Stimulated activated CD8-positive, alpha-beta memory T cell treated with anti-CD3 and anti-CD28 coated beads, Interleukin-4, amount 100 ng/mL, for 1 hour (primary cell): ENCODE data around the gene SLC39A8.
"Not testable (repeated sequence)": the region's sequence is repeated elsewhere in the genome, so short reads cannot be mapped to it uniquely, and the experiment has no call there.

Experiments
- DNase-seq, 2 donors: peaks; one replicate each; pipeline ENCODE4 v3.0.0-alpha.2; 2020; ENCODE audit warnings: low read depth in 2 of 2, low spot score in 1 of 2

The SLC39A8 gene

DNA sequence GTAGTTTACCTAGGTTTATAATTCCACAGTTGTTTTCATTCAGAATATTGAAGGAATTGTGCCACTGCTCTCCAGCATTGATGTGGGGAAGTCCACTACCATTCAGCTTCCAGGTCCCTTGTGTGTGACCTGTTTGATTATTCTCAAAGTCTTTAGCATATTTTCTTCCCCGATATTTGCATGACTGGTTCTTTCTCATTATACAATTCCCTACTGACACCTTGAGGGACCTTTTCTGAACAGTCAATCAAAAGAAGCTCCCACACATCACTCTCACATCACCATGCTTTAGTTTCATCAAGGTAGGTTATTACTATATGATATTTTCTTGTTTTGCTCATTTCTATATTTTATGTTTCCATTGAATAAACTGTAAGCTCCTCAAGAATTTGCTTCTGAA is 44.1 kb downstream of the SLC39A8 start:
- DNase-seq = no peak

DNA sequence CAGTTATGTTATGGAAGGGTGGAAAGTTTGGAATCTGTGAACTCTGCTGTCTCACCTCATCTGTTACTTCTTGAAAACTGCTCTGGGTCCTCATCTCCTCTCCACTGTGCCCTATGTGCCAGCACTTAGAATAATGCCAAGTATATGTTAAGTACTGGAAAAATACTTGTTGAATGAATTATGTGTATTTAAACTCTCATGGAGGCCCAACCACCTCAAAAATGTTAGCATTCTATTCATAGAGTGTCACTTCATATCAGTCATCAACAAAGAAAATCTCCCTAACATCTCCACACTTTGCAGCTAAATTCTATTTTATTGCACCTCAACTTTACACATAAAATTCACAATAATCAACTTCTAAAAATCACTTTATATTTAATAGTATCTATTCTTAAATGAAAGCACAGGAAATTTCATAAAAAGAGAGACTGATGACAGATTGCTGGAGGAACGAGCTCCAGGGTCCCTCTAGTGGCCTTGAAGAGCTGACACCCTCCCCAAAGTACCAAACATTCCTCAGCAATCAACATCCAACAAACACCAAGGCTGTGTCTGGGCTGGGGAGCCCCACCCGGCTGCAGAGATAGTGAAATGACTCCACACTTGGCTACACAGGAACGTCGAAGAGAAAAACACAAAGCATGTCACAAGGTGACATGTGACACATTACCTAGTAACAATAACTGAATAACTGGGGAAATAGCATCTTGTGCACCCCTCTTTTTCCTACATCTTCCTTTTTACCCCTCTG is 45.8 kb downstream of the SLC39A8 start:
- DNase-seq = no peak

DNA sequence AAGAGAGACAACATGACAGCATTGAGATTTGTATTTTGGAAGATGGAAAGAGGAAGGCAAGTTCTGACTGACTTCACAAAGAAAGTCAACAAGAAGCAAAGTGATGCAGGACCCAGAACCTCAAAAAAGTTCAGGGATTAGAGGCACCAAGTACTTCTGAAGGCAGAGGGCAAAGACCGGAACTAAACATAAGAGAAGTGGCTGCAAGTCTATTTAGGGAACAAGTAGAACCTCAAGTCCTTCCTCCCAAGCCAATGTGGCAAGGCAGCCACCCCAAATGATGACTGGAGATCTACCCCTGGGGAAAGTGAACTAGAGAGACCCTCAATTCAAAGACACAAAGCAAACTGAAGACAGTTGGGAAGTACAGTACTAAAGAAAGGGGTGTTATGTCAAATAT is 46.6 kb downstream of the SLC39A8 start:
- no peak for DNase-seq

DNA sequence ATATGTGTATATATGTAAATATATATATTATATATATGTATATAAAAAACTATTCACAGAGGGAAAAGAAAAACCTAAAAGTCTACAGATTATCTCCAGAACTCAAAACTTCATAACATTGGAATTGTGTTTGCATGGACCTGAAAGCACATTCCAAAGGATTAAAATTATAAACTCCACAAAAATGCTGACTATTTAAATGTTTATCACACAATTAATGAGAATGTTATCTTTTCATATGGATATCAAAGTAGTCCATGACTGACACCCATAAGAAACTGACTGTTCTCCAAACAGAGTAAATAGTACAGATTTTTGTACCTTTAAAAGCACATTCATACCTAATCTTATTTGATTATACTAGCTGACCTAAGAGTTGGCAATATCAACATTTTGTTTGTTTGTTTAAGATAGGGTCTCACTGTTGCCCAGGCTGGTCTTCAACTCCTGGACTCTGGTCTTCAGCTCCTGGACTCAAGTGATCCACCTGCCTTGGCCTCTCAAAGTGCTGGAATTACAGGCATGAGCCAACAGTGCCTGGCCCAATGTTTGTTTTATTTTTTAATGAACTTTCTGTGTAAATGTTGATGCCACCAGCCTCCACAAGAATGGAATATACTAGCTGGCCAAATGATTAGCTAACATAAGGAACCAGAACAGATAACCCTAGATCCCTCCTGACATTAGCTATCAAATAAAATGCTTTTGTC is 50.0 kb downstream of the SLC39A8 start:
- DNase-seq = no peak

DNA sequence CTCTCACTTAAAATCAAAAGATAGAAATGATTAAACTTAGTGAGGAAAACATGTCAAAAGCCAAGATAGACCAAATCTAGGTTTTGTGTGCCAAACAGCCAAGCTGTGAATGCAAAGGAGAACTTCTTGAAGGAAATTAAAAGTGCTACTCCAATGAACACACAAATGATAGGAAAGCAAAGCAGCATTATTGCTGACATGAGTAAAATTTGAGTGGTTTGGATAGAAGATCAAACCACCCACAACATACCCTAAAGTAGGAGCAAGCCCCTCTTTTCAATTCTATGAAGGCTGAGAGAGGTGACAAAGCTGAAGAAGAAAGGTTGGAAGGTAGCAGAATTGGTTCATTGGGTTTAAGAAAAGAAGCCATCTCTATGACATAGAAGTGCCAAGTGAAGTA is 56.8 kb downstream of the SLC39A8 start:
- no peak for DNase-seq

DNA sequence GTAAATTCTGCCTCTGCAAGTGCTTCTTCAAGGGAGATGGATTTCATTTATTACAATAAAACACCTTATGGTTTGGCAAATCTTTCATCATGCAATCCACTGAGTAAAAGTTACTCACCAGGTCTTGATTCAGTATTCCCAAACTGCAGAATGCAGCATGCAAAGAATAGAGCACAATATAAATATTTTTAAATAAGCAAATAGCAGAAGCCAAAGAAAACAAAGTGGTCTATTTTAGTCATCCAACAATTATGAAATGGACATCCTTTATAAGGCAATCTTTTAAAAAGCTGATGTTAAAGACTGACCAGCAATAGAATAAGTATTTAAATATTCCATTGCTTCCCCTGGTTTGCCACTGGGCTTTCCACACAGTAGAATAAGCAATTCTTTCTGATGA is 59.5 kb downstream of the SLC39A8 start:
- DNase-seq = no peak

DNA sequence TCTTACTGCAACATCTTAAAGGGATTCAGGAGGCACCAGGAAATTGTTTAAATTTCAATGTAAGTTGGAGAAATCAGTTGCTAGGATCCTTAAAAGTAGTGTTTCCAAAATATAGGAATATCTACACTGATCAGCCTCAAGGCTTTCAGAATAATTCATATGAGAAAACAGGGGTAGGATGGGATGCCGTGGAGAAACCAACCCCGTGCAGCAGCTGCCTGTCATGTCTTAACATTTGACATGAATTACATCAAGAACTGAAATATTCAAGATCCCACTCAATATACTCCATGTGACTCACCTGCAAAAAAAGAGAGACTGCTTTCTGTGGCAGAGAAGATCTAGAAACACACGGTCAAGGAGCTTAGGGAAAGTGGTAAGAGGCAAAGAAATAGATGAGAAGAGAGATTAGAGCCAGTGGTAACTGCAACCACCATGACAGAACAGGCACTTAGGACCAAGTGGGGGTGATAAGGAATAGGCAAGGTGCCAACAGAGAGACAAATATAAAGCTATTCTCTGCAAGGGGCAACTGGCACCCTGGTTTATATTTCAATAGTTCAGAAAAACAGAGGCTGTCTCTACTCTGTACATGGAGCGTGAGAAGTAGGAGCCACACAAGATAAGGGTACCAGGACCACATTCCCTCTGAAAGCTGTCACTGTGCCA is 64.0 kb downstream of the SLC39A8 start:
- DNase-seq = no peak

DNA sequence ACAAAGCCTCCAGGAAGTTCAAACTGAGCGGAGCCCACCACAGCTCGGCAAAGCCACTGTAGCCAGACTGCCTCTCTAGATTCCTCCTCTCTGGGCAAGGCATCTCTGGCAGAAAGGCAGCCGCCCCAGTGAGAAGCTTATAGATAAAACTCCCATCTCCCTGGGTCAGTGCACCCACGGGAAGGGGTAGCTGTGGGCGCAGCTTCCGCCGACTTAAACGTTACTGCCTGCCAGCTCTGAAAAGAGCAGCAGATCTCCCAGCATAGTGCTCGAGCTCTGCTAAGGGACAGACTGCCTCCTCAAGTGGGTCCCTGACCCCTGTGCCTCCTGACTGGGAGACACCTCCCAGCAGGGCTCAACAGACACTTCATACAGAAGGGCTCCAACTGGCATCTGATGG is 72.0 kb downstream of the SLC39A8 start:
- DNase-seq = not testable (repeated sequence)

DNA sequence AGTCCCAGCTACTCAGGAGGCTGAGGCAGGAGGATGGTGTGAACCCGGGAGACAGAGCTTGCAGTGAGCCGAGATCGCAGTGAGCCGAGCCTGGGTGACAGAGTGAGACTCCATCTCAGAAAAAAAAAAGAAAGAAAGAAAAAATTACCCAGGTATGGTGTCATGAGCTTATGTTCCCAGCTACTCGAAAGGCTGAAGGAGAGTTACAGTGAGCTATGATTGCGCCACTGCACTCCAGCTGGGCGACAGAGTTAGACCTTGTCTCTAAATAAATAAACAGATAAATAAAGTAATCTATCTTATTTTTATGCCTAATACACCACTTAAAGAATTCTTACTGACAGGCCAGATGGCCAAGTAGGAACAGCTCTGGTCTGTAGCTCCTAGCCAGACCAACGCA is 73.0 kb downstream of the SLC39A8 start:
- no peak for DNase-seq

DNA sequence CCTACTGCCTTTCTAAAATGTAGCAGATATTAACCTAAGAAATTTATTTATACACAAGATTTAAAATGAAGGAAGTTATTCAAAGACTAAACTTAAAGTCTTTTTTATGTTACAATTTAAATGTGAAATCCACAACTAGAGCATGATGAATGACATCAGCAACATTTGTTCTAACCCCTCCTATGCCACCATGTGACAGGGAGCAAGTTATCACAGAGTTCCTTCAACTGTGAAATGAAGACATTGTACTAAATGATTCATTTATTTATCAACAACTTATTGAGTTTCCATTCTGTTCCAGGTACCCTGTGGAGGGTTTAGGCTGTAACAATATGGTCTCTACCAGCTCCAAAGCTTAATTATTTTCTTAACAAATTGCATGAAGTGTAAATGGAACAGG is 76.9 kb downstream of the SLC39A8 start:
- no peak for DNase-seq

DNA sequence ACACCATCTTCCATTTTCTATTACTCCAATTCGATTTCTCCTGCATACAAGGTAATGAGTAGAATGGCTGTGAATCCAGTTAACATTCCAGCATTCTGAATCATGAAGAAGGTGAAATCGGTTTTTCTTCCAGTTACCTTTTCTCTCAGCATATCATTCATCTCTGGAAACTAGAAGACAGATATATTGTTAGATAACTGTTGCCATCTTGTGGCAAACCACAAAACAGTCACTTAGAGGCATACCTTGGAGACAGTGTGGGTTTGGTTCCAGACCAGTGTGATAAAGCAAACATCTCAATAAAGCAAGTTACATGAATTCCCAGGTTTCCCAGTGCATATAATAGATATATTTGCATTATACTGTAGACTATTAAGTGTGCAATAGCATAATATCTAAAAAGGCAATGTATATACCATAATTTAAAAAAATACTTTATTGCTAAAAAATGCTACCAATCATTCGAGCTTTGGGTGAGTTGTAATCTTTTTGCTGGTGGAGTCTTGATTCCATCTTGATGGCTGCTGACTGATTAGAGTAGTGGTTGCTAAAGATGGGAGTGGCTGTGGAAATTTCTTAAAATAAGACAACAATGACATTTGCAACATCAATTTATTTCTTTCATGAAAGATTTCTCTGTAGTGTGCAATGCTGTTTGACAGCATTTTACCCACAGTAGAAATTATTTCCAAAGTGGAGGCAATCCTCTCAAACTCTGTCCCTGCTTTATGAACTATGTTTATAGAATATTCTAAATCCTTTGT is 82.1 kb downstream of the SLC39A8 start:
- no peak for DNase-seq

DNA sequence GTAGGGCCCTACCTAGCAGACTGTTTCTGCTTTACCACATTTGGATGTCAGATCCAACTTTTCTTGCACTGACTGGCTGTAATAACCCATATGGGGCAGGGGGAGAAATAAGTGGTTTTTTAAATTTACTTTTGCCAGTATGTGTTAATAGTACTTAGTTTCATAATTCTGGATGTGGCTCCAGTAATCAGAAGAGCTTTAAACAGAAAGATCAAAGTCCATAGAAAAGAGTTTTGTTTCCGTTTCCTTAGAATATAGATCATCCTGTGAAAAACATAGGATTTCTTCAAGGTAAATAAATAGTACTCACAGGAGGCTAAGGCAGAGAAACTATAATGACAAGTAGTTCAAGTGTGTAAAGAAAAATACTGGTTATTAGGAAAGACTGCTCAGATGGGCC is 85.6 kb downstream of the SLC39A8 start:
- DNase-seq = no peak

DNA sequence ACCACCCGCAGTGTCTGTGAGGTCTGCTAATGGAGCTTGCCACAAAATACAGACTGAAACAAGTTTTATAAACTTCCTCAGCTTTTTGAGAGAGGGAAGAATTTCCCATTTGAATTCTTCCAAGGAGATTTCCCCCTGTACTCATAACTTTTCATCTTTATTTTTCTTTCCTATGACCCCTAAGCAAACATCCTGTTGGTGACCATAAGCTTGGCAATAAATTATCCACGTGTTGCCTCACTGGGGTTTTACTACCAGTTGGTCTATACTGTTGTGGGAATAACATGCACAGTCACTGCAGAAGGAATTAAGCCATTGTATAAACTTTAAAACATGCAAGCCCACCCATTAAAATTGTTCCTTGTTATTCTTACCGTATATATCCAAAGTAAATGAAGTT is 86.2 kb downstream of the SLC39A8 start:
- no peak for DNase-seq

DNA sequence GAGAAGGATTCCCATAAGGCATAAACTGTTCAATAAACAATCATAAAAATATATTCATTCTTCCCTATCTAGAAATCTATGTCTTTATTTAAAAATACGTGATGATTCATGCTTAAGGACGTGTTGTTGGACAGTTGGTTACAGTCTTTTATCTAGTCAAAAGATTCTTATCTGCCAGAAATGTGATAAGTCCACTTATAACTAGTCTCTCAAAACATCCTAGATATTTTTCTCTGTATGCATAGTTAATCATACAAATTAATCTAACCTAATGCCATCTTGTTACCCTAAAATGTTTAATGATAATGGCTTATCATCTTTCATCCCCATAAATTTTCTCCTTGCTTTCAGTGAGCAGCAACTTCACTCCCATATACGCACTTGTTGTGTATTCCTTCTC is 89.0 kb downstream of the SLC39A8 start:
- no peak for DNase-seq

DNA sequence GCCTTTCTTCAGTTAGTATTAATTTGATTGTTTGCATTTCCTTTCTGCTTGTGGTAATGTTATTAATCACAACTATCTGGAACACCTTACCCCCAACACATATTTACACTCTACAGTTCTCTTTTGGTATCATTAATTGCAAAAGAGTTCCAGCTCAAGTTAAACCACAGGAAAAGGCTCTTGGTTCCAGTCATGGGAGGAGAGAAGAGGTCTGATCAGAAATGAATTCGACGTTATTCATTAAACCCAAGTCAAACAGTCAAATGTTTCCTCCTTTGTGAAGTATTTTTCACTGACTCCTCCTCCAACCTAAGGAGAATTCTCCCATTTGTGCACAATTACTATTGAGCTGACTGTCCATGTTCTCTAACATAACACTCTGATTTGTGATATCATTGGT is 91.4 kb downstream of the SLC39A8 start:
- no peak for DNase-seq

DNA sequence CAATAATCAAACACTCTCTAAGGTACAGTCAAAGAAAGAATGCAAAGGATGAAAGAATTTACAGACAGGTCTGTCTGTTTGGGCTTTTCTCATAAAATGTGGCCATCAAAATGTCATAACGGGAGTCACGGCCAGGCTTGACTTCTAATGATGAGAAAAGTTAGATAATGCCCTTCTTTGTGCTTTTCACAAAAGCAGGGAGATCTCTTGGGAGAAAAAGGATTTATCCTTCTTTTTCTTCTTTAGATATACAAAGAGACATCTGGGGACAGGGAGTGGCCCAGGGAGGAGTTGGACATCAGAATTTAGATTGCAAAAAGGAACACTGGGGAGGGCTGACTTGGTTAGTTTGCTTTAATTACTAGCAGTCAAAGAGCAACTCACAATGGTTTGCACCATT is 93.1 kb downstream of the SLC39A8 start:
- no peak for DNase-seq

DNA sequence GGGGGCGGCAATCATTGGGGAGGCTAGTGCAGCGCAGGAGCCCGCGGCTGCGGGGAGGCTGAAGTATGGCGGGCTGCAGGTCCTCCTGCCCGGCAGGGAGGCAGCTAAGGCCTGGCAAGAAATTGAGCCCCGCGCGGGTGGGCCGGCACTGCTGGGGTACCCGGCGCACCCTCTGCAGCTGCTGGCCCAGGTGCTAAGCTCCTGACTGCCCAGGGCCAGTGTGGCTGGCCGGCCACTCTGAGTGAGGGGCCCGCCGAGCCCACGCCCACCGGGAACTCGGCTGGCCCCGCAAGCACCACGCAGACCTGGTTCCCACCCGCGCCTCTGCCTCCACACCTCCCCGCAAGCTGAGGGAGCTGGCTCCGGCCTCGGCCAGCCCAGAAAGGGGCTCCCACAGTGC is 94.9 kb downstream of the SLC39A8 start:
- DNase-seq = no peak

DNA sequence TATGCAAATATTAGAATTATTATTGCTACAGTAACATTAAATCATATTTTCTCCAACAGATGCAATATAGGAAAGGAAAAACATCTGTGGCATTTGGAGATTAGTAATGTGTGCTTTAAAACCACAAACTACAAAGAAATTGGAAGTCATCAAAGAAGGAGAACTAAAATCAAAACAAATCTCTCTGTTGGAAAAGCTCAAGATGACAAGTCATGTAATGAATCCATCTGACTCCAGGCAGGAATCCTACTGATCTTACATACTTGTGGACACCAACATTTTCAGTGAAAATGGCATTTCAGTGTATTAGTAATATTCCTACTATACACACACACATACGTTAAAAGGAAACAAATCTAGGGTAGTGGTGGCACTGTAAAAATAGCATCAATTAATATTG is 98.2 kb downstream of the SLC39A8 start:
- DNase-seq = no peak

DNA sequence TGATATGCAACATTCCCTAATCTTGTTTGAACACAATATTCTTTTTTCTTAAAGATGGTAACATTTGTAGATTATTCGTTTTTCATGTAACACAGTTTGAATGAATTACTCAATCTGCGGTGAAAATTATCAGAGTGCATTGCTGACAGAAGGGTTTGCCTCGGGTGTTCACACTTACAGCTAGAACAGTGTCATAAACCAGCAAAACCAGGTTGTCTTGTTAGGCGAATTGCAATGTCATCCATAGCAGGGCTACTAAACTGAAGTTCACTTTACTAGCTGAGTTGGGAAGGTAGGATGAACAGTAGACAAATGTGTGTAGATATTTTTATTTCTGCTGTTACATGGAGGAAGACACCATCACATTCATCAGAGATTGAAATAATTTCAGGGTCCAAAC is 98.9 kb downstream of the SLC39A8 start:
- no peak for DNase-seq

DNA sequence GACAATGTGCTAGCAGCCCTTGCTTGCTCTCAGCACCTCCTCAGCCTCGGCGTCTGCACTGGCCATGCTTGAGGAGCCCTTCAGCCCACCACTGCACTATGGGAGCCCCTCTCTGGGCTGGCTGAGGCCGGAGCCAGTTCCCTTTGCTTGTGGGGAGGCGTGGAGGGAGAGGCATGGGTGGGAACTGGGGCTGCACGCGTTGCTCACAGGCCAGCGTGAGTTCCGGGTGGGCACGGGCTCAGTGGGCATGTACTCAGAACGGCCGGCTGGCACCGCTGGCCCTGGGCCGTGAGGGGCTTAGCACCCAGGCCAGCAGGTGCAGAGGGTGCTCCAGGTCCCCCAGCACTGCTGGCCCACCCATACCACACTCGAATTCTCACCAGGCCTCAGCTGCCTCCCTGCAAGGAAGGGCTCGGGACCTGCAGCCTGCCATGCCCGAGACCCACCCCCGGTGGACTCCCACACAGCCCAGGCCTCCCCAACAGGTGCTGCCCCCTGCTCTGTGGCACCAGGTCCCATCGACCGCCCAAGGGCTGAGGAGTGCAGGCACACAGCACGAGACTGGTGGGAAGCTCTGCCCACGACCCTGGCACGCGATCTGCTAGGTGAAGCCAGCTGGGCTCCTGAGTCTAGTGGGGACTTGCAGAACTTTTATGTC is 100.3 kb downstream of the SLC39A8 start:
- no peak for DNase-seq

DNA sequence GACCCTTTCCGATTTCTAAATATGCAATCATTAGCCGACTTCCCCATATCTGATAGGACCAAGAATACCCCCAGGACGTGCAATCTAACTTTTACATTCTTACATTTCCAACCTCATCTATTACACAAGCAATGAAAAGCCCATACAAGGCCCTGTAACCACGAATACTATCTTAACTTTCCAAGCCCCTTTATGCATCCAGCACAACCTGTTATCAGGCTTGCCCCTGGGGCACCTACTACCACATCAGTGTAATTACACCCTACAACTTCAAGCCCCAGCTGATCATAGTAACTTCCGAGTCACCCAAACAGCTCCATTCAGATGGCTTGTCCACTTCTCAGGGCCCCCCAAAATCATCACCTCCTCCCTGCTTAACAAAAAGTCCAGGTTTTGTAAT is 102.0 kb downstream of the SLC39A8 start:
- DNase-seq = not testable (repeated sequence)
